Smooth muscle cell (in vitro differentiated cells): ENCODE measurements around the gene HOPX. TPM values are rescaled to one million over a fixed set of nuclear protein-coding genes. Genes with fewer than 3 reads are reported as not detected.

ENCODE experiments used
- DNase-seq: peaks from one replicate; lab custom pipeline; 2025; ENCODE audit not compliant: unreplicated experiment; lab: John Stamatoyannopoulos, UW
- H2AFZ ChIP-seq: fragments of 200-600 bp; sonication (generic); 2 replicates; pipeline ENCODE4 v1.6.0; 2016; ENCODE audit warnings: antibody characterized with exemption, low read depth, mild to moderate bottlenecking
- H3F3A ChIP-seq: fragments of 200-600 bp; sonication (generic); 2 replicates; pipeline ENCODE4 v1.6.0; 2017; ENCODE audit warnings: antibody characterized with exemption, low read depth
- H3K27ac ChIP-seq: fragments of 200-600 bp; sonication (generic); 2 replicates; pipeline ENCODE4 v1.5.1; 2016; ENCODE audit warnings: low read depth, mild to moderate bottlenecking
- H3K27me3 ChIP-seq: fragments of 200-600 bp; sonication (generic); 2 replicates; pipeline ENCODE4 v1.6.1; 2016; ENCODE audit warnings: low read depth, mild to moderate bottlenecking
- H3K36me3 ChIP-seq: fragments of 200-600 bp; sonication (generic); 2 replicates; pipeline ENCODE4 v1.5.1; 2016; ENCODE audit warnings: low read depth
- H3K4me1 ChIP-seq: fragments of 200-600 bp; sonication (generic); 2 replicates; pipeline ENCODE4 v1.5.1; 2016; ENCODE audit warnings: low read depth
- H3K4me2 ChIP-seq: fragments of 200-600 bp; sonication (generic); 2 replicates; pipeline ENCODE4 v1.6.0; 2016; ENCODE audit warnings: mild to moderate bottlenecking
- H3K4me3 ChIP-seq: fragments of 200-600 bp; sonication (generic); 2 replicates; pipeline ENCODE4 v1.5.1; 2016; ENCODE audit warnings: mild to moderate bottlenecking
- H3K79me2 ChIP-seq: fragments of 200-600 bp; sonication (generic); 2 replicates; pipeline ENCODE4 v1.6.0; 2016; ENCODE audit warnings: low read depth, mild to moderate bottlenecking
- H3K9ac ChIP-seq: fragments of 200-600 bp; sonication (generic); 2 replicates; pipeline ENCODE4 v1.6.0; 2016; ENCODE audit warnings: low read depth
- H3K9me3 ChIP-seq: fragments of 200-600 bp; sonication (generic); replicated peaks from 2 replicates; pipeline ENCODE4 v1.5.1; 2016; ENCODE audit warnings: low read depth
- H4K20me1 ChIP-seq: fragments of 200-600 bp; sonication (generic); 2 replicates; pipeline ENCODE4 v1.6.0; 2016; ENCODE audit warnings: low read depth
- WGBS: methylation state at CpG from one replicate; pipeline ENCODE4 v1.1.7; 2016; ENCODE audit warnings: low lambda C conversion rate; 5-methylcytosine and 5-hydroxymethylcytosine counted together
- polyA plus RNA-seq: library from polyadenylated mRNA; unstranded; fragments of >200 nt; fragmentation: Nextera tagmentation; extraction: Ambion mirVana; gene quantifications from 2 replicates; pipeline ENCODE4 v1.2.1, GENCODE V29; 2016
- total RNA-seq: library from RNA; depleted of rRNA; stranded (reverse); fragments of >200 nt; gene quantifications from 2 replicates; pipeline ENCODE4 v1.2.3, GENCODE V29; 2014
- TF ChIP-seq, protein P1 (sequence below): fragments of 200-600 bp; sonication (generic); IDR thresholded peaks from 2 replicates; pipeline ENCODE4 v1.5.1; 2017; ENCODE audit warnings: borderline replicate concordance, mild to moderate bottlenecking, antibody characterized with exemption; ENCODE audit not compliant: insufficient read depth, poor library complexity, severe bottlenecking

Gene HOPX, protein sequence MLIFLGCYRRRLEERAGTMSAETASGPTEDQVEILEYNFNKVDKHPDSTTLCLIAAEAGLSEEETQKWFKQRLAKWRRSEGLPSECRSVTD
- total RNA-seq, result 86.9 and 142 TPM in 2 replicates
- polyA plus RNA-seq, result 66.0 and 111 TPM in 2 replicates

DNA sequence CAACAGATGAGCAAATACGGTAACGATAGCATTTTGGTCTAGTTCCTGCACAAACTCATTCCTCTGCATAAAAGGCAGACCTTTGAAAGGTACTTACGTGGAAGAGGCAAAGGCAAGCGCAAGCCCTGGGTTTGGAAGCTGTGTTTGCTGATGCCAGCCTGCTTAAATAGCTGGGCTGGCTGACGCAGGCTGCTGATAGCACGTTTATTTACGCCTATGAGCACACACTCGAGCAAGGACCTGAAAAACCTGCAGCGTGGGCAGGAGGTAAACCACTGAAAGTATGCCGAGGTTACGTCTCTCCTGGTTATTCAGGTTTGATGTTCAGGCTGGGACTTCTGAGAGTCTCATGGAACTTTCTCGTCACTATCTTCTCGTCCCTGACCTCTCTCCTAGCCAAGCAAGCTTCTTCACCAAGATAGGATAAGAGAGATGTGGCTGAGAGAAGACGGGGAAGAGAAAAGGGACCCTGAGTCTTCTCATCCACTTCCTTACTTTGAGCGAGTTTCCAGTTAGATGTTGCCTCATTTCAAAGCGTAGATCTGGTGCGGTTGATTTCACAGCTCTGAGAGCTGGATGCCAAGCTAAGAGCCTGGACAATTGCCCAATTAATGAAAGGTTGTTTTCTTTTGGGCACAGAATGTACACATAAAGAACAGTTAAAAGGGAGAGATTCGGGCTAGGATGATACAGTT lies at the start of gene HOPX:
Gene HOPX (minus strand): TSS at position 139 of the 695 bp plus-strand sequence. CDS start 23,480 bp downstream, outside the sequence.
- Histone ChIP-seq H3K9ac (peak within 1 kb of the TSS; percentile 42), H4K20me1 (no peaks in the 10 kb centered on the region), H3K27me3 (no peaks in the 10 kb centered on the region), H3K4me2 (peak within 1 kb of the TSS; percentile 70), H3K79me2 (no peaks in the 10 kb centered on the region), H3K4me3 (peak within 1 kb of the TSS; percentile 3), H2AFZ (peak within 1 kb of the TSS; percentile 6), H3K36me3 (no peaks in the 10 kb centered on the region), H3K4me1 (peaks cover 14% of the 10 kb centered on the region), H3K9me3 (no peaks in the 10 kb centered on the region), H3F3A (peaks cover 6% of the 10 kb centered on the region), H3K27ac (peak within 1 kb of the TSS; percentile 62)
- no peak for DNase-seq
- TF ChIP-seq, protein P1, sequence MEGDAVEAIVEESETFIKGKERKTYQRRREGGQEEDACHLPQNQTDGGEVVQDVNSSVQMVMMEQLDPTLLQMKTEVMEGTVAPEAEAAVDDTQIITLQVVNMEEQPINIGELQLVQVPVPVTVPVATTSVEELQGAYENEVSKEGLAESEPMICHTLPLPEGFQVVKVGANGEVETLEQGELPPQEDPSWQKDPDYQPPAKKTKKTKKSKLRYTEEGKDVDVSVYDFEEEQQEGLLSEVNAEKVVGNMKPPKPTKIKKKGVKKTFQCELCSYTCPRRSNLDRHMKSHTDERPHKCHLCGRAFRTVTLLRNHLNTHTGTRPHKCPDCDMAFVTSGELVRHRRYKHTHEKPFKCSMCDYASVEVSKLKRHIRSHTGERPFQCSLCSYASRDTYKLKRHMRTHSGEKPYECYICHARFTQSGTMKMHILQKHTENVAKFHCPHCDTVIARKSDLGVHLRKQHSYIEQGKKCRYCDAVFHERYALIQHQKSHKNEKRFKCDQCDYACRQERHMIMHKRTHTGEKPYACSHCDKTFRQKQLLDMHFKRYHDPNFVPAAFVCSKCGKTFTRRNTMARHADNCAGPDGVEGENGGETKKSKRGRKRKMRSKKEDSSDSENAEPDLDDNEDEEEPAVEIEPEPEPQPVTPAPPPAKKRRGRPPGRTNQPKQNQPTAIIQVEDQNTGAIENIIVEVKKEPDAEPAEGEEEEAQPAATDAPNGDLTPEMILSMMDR, result no peak
- WGBS, result 47% methylated on average over 18 of the region's 18 CpGs

DNA sequence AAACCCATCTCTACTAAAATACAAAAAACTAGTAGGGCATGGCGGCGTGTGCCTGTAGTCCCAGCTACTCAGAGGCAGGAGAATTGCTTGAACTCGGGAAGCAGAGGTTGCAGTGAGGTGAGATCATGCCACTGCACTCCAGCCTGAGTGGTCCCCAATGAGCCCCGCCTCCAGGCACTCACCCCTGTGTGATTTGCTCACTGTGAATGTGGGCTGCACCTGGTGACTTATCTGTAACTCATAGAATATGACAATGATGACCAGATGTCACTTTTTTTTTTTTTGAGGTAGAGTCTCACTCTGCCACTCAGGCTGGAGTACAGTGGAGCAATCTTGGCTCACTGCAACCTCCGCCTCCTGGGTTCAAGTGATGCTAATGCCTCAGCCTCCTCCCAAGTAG lies 49.0 kb upstream of the HOPX start:
- H3F3A ChIP-seq, result peaks cover 3% of the 10 kb centered on the region
- no peak for DNase-seq
- H3K4me1 ChIP-seq, result no peaks in the 10 kb centered on the region
- no peaks in the 10 kb centered on the region for H4K20me1 ChIP-seq
- H3K36me3 ChIP-seq, result no peaks in the 10 kb centered on the region
- H3K27me3 ChIP-seq, result no peaks in the 10 kb centered on the region
- WGBS, result 97% methylated on average over 5 of the region's 5 CpGs
- no peaks in the 10 kb centered on the region for H3K9me3 ChIP-seq
- no peak overlapping the region for H2AFZ ChIP-seq
- no peaks in the 10 kb centered on the region for H3K79me2 ChIP-seq
- no peak overlapping the region for H3K4me3 ChIP-seq
- no peak overlapping the region for H3K9ac ChIP-seq
- no peak overlapping the region for H3K27ac ChIP-seq
- TF ChIP-seq, protein P1, result no peak
- H3K4me2 ChIP-seq, result no peak overlapping the region

DNA sequence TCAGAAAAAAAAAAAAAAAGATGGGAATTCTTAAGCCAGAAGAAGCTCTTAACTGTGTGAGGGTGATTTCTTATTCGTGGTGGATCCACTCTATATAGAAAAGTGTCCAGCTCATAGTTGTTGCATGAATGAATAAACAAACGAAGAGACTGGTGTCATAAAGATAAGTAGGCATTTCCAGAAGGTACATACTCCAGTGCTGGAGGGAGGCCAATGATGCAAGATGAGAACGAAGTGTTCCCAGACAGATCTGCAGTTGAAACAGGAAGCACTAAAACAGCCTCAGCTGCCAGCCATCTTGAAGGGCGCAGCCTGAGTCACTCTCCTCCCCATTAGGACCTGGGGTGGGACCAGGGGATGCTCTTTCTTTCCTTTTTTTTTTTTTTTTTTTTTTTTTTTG lies 47.4 kb upstream of the HOPX start:
- Histone ChIP-seq H4K20me1 (no peaks in the 10 kb centered on the region), H3K4me1 (no peaks in the 10 kb centered on the region), H3K9ac (no peak overlapping the region), H3F3A (peaks cover 3% of the 10 kb centered on the region), H3K9me3 (no peaks in the 10 kb centered on the region), H3K4me3 (no peak overlapping the region), H3K36me3 (no peaks in the 10 kb centered on the region), H2AFZ (no peak overlapping the region), H3K27me3 (no peaks in the 10 kb centered on the region), H3K4me2 (peak overlapping the region; percentile 22), H3K79me2 (no peaks in the 10 kb centered on the region), H3K27ac (no peak overlapping the region)
- peak; percentile 4 for DNase-seq
- 28% methylated on average over 4 of the region's 4 CpGs for WGBS
- TF ChIP-seq, protein P1, result no peak
